NB4 (cell line): Measurements from ENCODE around the gene SERINC2.

Experiments
- POLR2A ChIP-seq: IDR thresholded peaks from 2 replicates; pipeline ENCODE4 v1.6.1; 2011; ENCODE audit warnings: mild to moderate bottlenecking; ENCODE audit not compliant: insufficient read length; ENCODE audit errors: extremely low read depth
- TF ChIP-seq, protein P1 (sequence below): IDR thresholded peaks from one replicate; pipeline ENCODE4 v1.5.1; 2012; ENCODE audit warnings: low read depth, low read length
- TF ChIP-seq, protein P2 (sequence below): IDR thresholded peaks from 2 replicates; pipeline ENCODE4 v1.6.1; 2011; ENCODE audit warnings: low read depth, low read length

DNA sequence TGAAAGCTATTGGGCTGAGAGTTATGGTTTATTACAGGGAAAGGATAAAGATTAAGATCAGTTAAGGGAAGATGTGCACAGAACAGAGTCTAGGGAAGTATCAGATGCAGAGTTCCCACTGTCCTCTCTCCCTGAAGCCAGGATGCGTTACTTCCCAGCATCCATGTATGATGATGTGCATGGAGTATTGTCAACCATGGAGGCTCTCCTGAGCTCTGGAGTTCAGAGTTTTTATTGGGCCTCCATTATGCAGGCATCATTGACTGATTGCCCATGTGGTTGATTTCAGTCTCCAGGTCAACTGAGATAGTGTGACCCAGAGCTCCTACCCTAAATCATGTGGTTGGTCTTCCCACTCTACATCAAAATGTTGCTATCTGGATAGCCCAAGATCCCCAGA is 30.7 kb downstream of the SERINC2 start:
- TF ChIP-seq, protein P1, sequence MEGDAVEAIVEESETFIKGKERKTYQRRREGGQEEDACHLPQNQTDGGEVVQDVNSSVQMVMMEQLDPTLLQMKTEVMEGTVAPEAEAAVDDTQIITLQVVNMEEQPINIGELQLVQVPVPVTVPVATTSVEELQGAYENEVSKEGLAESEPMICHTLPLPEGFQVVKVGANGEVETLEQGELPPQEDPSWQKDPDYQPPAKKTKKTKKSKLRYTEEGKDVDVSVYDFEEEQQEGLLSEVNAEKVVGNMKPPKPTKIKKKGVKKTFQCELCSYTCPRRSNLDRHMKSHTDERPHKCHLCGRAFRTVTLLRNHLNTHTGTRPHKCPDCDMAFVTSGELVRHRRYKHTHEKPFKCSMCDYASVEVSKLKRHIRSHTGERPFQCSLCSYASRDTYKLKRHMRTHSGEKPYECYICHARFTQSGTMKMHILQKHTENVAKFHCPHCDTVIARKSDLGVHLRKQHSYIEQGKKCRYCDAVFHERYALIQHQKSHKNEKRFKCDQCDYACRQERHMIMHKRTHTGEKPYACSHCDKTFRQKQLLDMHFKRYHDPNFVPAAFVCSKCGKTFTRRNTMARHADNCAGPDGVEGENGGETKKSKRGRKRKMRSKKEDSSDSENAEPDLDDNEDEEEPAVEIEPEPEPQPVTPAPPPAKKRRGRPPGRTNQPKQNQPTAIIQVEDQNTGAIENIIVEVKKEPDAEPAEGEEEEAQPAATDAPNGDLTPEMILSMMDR = no peak
- TF ChIP-seq, protein P2, sequence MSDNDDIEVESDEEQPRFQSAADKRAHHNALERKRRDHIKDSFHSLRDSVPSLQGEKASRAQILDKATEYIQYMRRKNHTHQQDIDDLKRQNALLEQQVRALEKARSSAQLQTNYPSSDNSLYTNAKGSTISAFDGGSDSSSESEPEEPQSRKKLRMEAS = no peak
- TF ChIP-seq POLR2A = no peak
